H54 (cell line): Measurements from ENCODE around the gene TMPRSS11D.

Experiments used
- DNase-seq: peaks from one replicate; pipeline ENCODE4 v3.0.0; 2011; ENCODE audit warnings: low spot score, mixed read lengths; ENCODE audit not compliant: insufficient read length
- FAIRE-seq: peaks from 3 replicates; lab custom pipeline; 2011; peaks lifted over from hg19 to GRCh38; lab: Jason Lieb, UNC
- POLR2A ChIP-seq: IDR thresholded peaks from 2 replicates; pipeline ENCODE4 v1.6.1; 2011; ENCODE audit warnings: low read depth, mild to moderate bottlenecking, low read length

TMPRSS11D gene, protein sequence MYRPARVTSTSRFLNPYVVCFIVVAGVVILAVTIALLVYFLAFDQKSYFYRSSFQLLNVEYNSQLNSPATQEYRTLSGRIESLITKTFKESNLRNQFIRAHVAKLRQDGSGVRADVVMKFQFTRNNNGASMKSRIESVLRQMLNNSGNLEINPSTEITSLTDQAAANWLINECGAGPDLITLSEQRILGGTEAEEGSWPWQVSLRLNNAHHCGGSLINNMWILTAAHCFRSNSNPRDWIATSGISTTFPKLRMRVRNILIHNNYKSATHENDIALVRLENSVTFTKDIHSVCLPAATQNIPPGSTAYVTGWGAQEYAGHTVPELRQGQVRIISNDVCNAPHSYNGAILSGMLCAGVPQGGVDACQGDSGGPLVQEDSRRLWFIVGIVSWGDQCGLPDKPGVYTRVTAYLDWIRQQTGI

DNA sequence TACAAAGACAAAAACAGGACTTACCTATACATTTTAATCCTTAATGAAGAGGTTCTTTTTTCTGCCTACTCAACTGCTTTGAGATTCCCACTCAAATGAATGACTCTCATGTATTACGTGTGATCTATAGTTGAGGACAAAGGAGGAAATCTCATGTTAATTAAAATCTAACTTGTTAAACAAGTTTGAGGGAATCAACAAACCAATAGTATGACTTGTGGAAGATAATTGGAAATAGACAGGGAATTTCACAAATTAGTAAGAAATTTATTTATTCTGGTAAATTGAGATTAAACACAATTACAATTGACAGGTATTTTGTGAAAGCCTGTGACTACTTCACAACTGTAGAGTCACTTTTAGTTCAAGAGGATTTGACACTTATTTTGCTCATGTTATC lies at the start of gene TMPRSS11D:
Gene TMPRSS11D (minus strand): TSS at position 101 of the 400 bp plus-strand sequence. CDS start 69 bp downstream, at position 32.
- no peak for TF ChIP-seq POLR2A
- DNase-seq, result no peak
- FAIRE-seq, result no peak

DNA sequence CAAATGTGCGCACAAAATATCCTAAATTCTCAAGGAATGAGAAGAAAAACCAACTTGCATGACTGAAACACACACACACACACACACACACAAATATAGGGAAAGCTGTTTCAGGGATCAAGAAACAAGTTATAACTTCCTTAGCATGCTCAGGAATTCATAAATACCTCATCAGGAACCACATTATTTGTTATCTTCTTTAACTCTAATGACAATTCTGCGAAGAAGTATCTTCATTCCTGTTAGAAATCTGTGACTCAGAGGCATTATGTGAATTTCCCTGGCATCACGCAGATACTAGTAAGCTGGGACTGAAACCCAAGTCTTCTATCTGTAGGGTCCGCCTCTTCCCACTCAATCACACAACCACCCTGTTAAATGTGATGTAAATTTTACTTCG lies 49.2 kb upstream of the TMPRSS11D start:
- no peak for TF ChIP-seq POLR2A

DNA sequence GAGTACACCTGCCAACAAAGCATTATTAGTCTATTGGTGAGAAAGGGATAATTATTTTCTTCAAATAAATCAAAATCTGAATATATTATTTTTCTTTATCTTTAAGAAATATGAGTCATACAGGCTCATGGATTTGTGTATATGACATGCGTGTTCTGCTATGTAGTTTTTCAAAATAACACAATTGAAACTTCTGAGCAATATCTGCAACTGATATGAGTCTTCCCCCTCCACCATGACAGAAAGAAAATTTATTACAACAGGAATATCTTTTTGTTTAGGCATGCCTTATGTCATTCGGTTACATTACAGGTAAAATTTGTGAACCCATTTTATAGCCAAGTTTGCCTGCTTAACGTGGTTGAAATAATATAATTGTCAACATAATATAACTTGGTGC lies 47.5 kb upstream of the TMPRSS11D start:
- no peak for TF ChIP-seq POLR2A
- no peak for FAIRE-seq
- DNase-seq, result no peak

More for the DNA sequence above, 49.2 kb upstream of the TMPRSS11D start:
- FAIRE-seq (no peak), DNase-seq (no peak)

DNA sequence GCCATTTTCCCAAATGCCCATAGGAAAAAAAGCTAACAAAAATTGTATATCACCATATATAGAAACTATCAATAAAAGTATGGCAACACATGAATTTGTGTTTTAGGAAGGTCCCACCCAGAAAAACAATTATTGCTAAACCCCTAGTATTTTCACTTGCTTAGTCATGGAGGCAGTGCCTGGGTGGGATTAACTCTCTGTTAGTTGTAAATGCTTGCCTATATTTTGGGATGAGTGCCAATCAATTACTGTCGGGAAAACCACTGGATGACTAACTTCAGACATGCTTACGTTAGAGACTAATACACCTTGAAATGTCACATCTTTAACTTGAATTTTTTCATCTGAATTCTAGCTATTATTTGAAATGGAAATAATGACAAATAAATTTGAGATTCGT lies 45.6 kb upstream of the TMPRSS11D start:
- TF ChIP-seq POLR2A, result no peak
- FAIRE-seq, result no peak
- DNase-seq, result no peak

DNA sequence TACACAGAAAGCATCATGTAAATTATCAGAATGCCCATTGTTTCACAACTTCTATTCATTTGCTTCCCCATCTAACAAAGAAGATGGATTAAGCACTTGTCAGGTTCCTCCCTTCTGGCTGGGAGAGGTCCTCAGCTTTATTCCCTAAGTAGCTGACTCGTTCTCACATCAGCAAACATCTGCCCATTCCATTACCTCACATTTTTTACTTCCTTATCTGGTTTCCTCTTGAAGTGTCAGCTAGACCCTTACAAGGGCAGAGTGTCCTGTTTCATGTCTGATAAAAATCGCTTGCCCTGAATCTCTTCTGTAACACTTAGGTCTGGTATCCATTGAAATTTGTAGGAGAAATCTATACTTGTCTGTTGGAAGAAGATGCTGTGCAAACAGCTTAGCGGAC lies 44.7 kb upstream of the TMPRSS11D start:
- no peak for TF ChIP-seq POLR2A
- no peak for DNase-seq
- no peak for FAIRE-seq

DNA sequence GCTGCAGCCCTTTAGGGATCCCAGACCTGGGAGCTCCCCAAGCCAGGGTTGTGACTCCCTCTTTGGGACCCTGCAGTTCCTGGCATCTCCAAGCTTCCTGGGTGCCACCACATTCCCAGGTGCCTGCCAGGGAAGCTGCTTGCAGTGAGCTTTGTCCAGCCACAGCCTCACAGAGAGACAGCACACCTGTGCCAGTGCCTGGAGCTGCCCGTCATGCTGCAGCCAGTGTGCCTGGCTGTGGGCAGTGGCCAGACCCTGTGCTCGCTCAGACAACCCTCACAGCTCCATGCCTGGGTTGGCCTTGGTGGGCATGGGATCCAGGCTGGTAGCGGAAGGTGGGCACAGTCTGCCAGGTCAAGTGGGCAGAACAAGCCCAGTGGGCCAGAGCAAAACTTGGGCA lies 43.4 kb upstream of the TMPRSS11D start:
- no peak for DNase-seq
- no peak for TF ChIP-seq POLR2A
- no peak for FAIRE-seq

DNA sequence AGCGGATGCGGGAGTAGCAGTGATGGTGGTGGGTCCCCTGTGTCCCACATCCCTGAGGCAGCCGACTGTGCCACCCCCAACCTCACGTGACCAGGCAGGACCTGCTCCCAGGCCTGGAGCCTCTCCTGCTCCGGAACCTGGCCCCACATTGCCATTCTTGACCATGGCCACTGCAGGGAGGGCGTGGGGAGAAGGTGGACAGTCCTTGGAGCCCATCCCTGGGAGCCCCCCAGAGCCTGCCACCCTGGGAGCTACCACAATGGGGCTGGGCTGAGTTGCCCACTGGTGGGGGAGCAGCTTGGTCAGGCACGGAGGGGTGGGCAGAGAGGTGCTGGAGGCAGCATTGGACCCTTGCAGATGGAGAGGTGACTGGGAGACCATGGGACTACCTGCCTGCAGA lies 42.7 kb upstream of the TMPRSS11D start:
- FAIRE-seq (no peak), DNase-seq (no peak)
- TF ChIP-seq POLR2A, result no peak

DNA sequence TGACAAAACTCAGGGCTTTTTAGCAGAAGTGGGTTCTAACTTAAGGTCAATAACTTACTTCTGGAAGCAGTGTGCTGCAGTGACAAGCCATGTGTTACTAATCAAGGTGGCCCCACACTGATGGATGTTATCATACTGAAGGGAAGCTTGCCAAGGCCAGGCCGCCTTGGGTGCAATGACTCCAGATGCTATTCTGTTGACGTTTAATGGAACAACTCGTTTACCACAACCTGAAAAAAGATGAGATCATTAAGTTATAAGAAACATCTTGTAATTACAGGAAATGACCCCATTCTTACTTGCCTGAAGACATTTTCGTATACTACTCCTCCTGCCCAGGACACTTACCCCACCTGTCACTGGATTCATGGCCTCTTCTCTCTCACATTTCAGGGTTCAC lies 38.9 kb upstream of the TMPRSS11D start:
- TF ChIP-seq POLR2A, result no peak
- DNase-seq (no peak), FAIRE-seq (no peak)

DNA sequence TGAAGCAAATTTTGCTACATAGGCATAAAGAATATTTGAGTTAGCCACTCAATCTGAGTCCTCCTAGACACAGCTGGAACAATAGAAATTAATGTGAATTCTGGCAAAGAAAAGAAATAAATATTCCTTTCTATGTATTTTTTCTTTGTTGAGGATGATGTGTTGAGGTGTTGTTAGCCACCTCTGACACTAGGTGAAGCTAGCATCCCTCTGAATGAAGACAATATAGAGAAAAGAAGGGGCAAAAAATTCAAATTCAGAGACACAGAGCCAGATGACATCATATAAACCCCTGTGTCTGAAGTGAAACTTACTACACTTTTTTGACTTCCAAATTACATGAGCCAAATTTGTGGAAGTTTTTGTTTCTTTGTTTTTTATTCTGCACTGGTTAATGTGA lies 34.6 kb upstream of the TMPRSS11D start:
- no peak for DNase-seq
- TF ChIP-seq POLR2A, result no peak
- no peak for FAIRE-seq

DNA sequence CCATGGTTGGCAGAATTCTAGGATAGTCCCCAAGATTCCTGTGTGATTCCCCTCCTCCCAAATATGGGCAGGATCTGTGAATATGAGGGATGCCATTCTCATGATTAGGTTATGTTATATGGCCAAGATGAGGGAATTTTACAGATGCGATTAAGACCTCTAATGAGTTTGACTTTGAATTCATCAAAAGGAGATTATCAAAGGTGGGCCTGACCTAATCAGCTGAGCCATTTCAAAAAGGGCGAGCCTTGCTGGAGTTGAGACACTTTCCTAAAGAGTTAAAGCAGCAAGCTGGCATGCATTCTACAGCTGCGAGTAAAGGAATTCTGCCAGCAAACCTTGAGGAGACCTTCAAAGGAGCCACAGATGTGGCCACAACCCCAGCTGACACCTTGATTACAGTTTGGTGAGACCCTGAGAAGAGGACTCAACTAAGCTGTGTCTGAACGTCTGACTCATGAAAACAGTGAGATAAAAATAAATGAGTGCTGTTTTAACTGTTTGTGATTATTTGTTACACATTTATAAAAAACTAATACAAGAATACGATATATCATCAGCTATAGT lies 31.7 kb upstream of the TMPRSS11D start:
- FAIRE-seq (no peak), DNase-seq (no peak)
- TF ChIP-seq POLR2A, result no peak

DNA sequence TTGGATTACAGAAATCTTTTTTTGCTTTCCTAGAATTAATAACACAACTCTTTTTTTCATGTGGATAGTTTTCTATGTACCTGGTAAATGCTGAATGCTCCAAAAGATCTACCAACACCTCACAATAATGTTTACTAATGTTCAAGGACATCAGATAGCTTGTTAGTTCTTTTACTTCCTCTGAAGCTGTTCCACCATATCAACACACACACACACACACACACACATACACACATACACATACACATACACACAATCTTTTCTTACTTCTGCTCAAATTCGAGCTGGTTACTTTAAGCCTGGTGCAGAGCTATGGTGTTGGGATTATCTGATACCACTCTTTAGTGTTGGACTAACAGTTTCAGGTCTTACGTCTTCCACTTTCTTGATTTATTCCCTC lies 28.3 kb upstream of the TMPRSS11D start:
- no peak for FAIRE-seq
- DNase-seq, result no peak
- no peak for TF ChIP-seq POLR2A

DNA sequence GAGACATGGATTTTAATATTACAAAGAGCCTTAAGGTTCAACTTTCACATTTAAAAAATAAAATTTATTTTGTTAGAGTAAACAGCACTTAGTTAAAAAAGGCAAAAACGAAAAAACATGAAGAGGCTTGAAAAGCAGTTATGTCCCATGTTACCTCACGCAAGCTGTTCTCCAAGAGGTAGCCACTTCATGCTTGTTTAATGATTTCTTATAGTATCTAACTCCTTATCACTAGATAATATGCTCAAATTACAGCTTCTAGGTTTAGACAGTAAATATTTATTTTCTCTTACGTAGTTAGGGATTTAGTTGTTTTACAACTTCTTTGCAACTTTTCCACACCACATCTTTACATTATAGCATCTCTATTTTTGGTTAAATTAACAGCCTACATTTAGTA lies 27.8 kb upstream of the TMPRSS11D start:
- FAIRE-seq (no peak), DNase-seq (no peak)
- TF ChIP-seq POLR2A, result no peak

DNA sequence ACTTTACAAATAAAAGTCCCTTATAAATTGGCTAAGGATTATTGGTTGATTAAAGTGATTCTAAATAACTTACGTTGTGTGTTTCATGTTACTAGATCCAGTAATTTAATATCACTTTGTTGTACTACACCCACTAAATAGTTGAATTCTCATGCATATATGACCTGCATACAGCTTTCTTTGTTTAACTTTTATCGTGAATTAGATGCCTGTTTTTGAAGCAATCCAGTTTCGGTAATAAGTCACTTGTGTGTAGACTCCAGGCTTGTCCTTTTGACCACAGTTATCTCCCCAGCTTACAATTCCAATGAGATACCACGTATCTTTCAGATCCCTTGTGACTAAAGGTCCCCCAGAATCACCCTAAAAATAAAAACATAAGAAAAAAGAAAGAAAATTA lies 27.3 kb upstream of the TMPRSS11D start:
- no peak for FAIRE-seq

DNA sequence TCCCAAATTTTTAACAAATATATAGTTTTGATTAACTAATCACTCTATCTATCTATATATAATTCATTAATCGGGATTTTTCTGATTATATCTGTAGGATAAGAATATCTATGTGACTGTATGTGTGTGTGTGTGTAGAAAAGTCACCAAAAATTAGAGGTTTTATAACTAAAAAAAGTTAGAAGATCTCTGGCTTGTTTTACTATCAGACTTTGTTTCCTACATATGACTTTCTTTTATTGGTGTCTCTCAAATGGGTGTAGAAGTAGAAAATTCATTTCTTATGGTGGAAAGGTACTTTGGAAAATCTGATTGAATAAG lies 26.7 kb upstream of the TMPRSS11D start:
- DNase-seq (no peak), FAIRE-seq (no peak)
- TF ChIP-seq POLR2A, result no peak

More for the DNA sequence above, 27.3 kb upstream of the TMPRSS11D start:
- TF ChIP-seq POLR2A, result no peak
- no peak for DNase-seq

DNA sequence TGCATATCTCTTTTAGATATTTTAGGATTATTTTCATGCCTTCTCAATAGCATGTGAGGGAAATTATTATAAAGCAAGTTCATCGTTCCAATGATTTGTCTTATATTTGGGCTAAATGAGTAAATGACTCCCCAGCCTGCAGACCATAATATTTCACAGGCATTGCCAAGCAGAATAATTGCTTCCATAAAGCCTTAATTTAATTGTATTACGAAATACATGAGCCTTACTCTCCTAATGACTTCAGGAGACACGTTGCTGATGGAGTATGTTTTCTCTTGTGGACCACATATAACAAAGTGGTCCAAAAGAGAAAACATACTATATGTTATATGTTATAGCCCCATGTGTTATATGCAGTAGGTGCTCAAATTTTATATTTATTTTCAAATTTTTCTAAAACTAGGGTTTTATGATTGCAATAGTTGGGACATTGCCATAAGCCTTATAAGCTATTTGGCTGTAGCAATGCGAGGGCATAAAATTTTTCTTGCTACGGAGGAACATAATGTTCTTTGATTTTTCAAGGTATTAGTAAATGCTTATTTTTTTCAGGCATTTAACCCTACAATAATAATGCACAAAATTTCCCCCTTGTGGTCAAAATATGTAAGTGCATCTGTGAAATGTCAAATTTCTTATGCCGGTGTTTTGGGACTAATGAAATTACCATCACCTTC lies 26.2 kb upstream of the TMPRSS11D start:
- FAIRE-seq (no peak), DNase-seq (no peak)
- TF ChIP-seq POLR2A, result no peak
